ENCODE results near the gene SORCS2.

DNA sequence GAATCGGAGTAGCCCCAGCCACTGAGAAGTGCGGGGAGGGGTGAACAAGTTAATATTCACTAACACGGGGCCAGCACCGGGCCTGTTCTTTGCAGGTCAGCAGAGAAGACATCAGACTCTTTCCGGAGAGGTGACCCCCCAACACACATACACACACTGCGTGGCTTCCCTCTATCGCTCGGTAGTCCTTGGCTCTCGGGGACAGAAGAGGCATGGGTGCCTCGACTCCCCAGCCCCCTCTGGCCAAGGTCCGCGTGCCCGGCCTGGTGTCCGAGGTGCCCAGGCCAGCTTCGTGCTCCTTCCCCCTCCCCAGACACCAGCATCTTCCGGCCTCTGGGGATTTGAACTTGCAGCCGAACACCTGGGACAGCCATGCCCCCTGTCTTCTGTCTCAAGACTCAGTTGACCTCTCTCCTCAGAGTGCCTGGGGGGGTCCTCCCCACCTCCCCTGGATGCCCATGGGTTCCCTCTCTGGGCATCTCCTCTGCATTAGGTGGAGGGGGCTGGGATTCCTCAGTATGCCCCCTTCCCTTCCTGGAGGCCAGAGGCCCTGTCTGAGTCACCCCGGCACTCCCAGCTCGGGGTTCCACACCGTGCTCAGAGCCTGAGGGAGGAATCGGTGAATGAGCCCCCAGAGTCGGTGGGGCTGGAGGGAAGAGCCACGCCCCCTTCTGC is 104.5 kb downstream of the SORCS2 start:
- no peak for TF ChIP-seq EZH2 (IDR thresholded peaks at IDR 0.05; ENCODE audit: low read length)
- TF ChIP-seq, protein P1, sequence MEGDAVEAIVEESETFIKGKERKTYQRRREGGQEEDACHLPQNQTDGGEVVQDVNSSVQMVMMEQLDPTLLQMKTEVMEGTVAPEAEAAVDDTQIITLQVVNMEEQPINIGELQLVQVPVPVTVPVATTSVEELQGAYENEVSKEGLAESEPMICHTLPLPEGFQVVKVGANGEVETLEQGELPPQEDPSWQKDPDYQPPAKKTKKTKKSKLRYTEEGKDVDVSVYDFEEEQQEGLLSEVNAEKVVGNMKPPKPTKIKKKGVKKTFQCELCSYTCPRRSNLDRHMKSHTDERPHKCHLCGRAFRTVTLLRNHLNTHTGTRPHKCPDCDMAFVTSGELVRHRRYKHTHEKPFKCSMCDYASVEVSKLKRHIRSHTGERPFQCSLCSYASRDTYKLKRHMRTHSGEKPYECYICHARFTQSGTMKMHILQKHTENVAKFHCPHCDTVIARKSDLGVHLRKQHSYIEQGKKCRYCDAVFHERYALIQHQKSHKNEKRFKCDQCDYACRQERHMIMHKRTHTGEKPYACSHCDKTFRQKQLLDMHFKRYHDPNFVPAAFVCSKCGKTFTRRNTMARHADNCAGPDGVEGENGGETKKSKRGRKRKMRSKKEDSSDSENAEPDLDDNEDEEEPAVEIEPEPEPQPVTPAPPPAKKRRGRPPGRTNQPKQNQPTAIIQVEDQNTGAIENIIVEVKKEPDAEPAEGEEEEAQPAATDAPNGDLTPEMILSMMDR (optimal IDR thresholded peaks at IDR 0.05 in 1 of 3, IDR thresholded peaks at IDR 0.05 in 1 of 3, conservative IDR thresholded peaks at IDR 0.05 in 1 of 3; ENCODE audit: extremely low read depth in 1 of 3, insufficient read depth in 2 of 3, low read length in 3 of 3), result no peak

All from keratinocyte (primary cell).